ENCODE results near the gene CTNNA2. TPM values are rescaled to one million over a fixed set of nuclear protein-coding genes. Genes with fewer than 3 reads are reported as not detected.

CTNNA2 gene
- total RNA-seq, 2 donors from 2014 or later: 0.17 to 0.88 TPM

DNA sequence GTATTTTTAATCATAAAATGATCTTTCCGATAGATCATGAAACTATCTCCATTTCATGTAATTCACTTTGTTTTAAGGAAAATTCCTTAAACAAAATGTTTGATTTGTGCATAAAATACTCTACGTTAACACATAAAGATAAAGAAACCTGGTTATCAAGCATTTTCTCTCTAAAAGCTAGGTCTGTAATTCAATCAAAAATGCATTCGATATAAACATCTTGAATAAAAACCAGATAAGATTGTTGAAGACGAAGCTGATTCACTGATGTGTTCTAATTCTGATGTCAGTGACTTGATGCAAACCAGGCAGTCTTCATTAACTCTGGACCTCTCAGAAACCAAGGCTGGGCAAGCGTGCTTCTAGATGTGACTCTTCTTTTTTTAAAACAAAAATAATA, 245.2 kb downstream of the CTNNA2 start:
- H3K9me3 ChIP-seq: no peaks in the 10 kb centered on the region
- no peaks in the 10 kb centered on the region for H3K27me3 ChIP-seq
- no peak overlapping the region for H3K9ac ChIP-seq (ENCODE audit: low read depth in 2 of 2, low read length in 2 of 2)
- TF ChIP-seq, protein P1, sequence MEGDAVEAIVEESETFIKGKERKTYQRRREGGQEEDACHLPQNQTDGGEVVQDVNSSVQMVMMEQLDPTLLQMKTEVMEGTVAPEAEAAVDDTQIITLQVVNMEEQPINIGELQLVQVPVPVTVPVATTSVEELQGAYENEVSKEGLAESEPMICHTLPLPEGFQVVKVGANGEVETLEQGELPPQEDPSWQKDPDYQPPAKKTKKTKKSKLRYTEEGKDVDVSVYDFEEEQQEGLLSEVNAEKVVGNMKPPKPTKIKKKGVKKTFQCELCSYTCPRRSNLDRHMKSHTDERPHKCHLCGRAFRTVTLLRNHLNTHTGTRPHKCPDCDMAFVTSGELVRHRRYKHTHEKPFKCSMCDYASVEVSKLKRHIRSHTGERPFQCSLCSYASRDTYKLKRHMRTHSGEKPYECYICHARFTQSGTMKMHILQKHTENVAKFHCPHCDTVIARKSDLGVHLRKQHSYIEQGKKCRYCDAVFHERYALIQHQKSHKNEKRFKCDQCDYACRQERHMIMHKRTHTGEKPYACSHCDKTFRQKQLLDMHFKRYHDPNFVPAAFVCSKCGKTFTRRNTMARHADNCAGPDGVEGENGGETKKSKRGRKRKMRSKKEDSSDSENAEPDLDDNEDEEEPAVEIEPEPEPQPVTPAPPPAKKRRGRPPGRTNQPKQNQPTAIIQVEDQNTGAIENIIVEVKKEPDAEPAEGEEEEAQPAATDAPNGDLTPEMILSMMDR (IDR thresholded peaks at IDR 0.05): no peak
- intact Hi-C loops (cut with DNase I): no loop called here
- no peaks in the 10 kb centered on the region for H3K36me3 ChIP-seq
- DNase-seq: no peak
- no peak overlapping the region for H3K27ac ChIP-seq
- H3K4me3 ChIP-seq: no peak overlapping the region
- H3K4me1 ChIP-seq: no peaks in the 10 kb centered on the region

DNA sequence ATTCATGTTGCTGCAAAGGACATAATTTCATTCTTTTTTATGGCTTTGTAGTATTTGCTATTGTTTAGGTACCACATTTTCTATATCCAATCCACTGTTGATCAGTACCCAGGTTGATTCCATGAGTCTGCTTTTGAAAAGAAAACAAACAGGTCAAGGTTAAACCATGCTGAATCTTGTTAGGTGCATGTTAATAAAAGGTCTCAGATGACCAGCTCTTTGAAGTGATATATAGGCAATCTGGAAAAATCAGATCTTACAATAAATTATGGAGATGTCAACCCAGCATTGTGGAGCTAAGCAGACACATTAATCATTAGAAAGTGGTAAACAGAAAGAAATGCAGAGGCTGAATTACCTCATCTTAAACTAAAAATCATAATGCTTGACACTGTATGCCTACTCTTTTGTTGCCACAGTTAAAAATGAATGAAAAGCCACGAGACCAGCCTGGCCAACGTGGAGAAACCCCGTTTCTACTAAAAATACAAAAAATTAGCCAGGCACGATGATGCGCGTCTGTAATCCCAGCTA, 246.0 kb downstream of the CTNNA2 start:
- intact Hi-C loops (cut with DNase I): no loop called here
- TF ChIP-seq, protein P1 (IDR thresholded peaks at IDR 0.05): no peak
- Histone ChIP-seq H3K9ac (ENCODE audit: low read depth in 2 of 2, low read length in 2 of 2) (no peak overlapping the region), H3K36me3 (no peaks in the 10 kb centered on the region), H3K27me3 (no peaks in the 10 kb centered on the region), H3K27ac (no peak overlapping the region), H3K9me3 (no peaks in the 10 kb centered on the region), H3K4me3 (no peak overlapping the region), H3K4me1 (no peaks in the 10 kb centered on the region)
- DNase-seq: no peak

DNA sequence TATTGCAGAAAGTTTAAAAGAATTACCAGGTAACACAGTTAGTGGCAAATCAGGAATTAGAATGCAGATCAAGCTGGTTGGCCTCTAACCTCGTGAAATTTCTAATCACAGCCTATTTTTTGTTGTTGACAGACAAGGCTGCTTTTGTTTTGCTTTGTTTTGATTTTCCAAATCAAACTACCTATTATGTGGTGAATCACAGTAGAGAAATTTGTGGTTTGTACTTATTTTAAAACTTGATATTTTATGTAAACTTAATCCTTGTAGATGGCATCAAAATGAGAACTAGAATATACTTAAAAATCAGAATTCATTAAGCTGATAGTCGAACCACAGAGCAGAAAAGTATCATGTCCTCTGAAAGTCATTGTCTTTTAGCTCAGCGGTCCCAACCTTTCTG, 258.1 kb downstream of the CTNNA2 start:
- H3K4me1 ChIP-seq: no peaks in the 10 kb centered on the region

DNA sequence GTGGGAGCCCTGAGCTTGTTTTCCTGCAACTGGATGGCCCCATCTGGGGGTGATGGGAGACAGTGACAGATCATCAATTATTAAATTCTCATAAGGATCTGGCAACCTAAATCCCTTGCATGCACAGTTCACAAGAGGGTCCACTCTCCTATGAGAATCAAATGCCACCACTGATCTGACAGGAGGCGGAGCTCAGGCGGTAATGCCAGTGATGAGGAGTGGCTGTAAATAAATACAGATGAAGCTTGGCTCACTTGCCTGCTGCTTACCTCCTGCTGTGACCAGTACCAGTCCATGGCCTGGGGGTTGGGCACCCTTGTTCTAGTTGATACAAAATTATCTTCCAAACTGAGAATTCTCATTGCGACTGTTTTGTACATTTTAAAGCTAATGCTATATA, 258.6 kb downstream of the CTNNA2 start:
- intact Hi-C loops (cut with DNase I): no loop called here
- no peak for DNase-seq

More for the DNA sequence above, 258.1 kb downstream of the CTNNA2 start:
- no peak for DNase-seq
- no peaks in the 10 kb centered on the region for H3K36me3 ChIP-seq
- H3K4me3 ChIP-seq: no peak overlapping the region
- H3K27me3 ChIP-seq: no peaks in the 10 kb centered on the region
- TF ChIP-seq, protein P1 (IDR thresholded peaks at IDR 0.05): no peak
- intact Hi-C loops (cut with DNase I): no loop called here
- H3K27ac ChIP-seq: no peak overlapping the region
- H3K9me3 ChIP-seq: no peaks in the 10 kb centered on the region
- H3K9ac ChIP-seq (ENCODE audit: low read depth in 2 of 2, low read length in 2 of 2): no peak overlapping the region

DNA sequence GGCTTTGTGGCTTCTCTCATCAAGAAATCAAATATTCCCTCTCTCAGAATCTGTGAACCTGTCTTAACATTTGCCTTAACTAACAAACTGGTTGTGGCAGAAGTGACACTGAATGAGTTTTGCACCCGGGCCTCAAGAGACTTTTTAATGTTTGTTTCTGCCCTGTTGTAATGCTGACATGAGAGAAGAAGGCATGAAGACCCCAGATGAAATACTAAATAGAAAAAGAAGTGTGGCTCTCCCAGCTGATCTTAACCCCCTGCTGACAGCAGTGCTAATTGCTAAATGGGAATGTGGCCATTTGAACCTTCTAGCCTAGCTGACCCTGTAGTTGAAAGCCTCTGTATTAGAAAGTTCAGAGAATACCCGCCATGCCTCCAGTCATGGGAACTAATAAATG, 261.2 kb downstream of the CTNNA2 start:
- intact Hi-C loops (cut with DNase I): no loop called here

More for the DNA sequence above, 258.6 kb downstream of the CTNNA2 start:
- Histone ChIP-seq H3K36me3 (no peaks in the 10 kb centered on the region), H3K4me3 (no peak overlapping the region), H3K9me3 (no peaks in the 10 kb centered on the region), H3K27ac (no peak overlapping the region), H3K9ac (ENCODE audit: low read depth in 2 of 2, low read length in 2 of 2) (no peak overlapping the region), H3K27me3 (no peaks in the 10 kb centered on the region), H3K4me1 (no peaks in the 10 kb centered on the region)
- TF ChIP-seq, protein P1 (IDR thresholded peaks at IDR 0.05): no peak

More for the DNA sequence above, 261.2 kb downstream of the CTNNA2 start:
- Histone ChIP-seq H3K4me1 (no peaks in the 10 kb centered on the region), H3K4me3 (no peak overlapping the region), H3K27me3 (no peaks in the 10 kb centered on the region), H3K9me3 (no peaks in the 10 kb centered on the region), H3K27ac (no peak overlapping the region), H3K9ac (ENCODE audit: low read depth in 2 of 2, low read length in 2 of 2) (no peak overlapping the region), H3K36me3 (no peaks in the 10 kb centered on the region)
- DNase-seq: no peak
- TF ChIP-seq, protein P1 (IDR thresholded peaks at IDR 0.05): no peak

Measured in colonic mucosa (tissue), 4 donors.